NCI-H345 treated with DMSO at 0.1 percent for 48 hours (cell line): ENCODE results near the gene SP7.
"Not testable (repeated sequence)": the region's sequence is repeated elsewhere in the genome, so short reads cannot be mapped to it uniquely, and the experiment has no call there.

Source experiments
- DNase-seq: peaks from one replicate; lab custom pipeline; 2025; ENCODE audit not compliant: unreplicated experiment; lab: John Stamatoyannopoulos, UW

SP7 gene

GRCh38 chr12:53336181-53336681 is at the start of gene SP7:
Gene SP7, minus strand, starts transcription at chr12:53336354. Its CDS starts 708 bp downstream, at chr12:53335646.
- DNase-seq, result no peak

GRCh38 chr12:53383258-53383657 is 47.1 kb upstream of the SP7 start:
- no peak for DNase-seq

DNA sequence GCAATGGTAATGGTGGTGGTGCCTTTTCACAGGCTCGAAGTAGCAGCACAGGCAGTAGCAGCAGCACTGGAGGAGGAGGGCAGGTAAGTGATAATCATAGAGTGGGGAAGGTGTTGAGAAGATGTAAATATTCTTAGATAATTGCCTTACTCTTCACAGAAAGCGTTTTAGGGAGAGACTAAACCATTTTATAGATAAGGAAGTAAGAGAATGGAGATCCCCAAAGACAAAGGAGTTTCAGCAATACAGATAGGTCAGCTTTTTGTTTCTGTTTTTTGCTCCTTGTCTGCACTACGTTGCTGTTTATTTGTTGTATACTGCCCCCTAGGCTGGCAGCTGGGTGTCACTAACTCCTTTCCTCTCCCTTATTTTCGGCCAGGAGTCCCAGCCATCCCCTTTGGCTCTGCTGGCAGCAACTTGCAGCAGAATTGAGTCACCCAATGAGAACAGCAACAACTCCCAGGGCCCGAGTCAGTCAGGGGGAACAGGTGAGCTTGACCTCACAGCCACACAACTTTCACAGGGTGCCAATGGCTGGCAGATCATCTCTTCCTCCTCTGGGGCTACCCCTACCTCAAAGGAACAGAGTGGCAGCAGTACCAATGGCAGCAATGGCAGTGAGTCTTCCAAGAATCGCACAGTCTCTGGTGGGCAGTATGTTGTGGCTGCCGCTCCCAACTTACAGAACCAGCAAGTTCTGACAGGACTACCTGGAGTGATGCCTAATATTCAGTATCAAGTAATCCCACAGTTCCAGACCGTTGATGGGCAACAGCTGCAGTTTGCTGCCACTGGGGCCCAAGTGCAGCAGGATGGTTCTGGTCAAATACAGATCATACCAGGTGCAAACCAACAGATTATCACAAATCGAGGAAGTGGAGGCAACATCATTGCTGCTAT is 45.8 kb upstream of the SP7 start:
- no peak for DNase-seq

DNA sequence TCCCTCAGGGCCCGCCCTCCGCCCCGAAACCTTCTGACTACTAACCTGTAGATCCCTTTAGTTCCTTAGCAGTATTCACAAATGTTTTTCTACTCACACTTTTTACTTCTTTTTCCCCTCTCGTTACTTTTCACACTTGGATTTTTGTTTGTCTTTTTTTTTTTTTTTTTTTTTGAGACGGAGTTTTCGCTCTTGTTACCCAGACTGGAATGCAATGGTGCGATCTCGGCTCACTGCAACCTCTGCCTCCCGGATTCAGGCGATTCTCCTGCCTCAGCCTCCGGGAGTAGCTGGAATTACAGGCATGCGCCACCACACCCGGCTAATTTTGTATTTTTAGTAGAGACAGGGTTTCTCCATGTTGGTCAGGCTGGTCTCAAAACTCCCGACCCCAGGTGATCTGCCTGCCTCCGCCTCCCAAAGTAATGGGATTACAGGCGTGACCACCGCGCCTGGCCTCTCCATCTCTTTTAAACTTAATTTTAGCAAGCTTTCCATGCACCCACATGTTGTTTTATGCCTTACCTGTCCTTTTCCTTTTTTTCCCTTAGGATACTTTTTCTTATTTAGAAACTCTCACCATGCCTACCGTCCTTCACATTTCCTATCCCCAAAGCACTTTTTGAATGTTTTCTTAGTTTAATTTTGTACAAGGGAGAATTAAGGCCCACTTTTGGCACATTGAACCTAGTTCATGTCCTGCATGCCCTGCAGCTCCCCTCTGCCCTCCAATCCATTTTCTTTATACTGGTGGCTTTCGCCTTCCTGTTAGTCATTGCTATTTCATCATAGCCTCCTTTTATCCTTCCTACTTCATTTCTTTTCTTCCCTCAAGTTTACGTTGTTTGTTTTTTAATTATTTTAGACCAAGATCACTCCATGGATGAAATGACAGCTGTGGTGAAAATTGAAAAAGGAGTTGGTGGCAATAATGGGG is 44.9 kb upstream of the SP7 start:
- no peak for DNase-seq

GRCh38 chr12:53380104-53380793 is 44.1 kb upstream of the SP7 start, which contains the start of gene SP1:
Gene SP1, plus strand, starts transcription at chr12:53380176. Its CDS starts 116 bp downstream, at chr12:53380292.
- DNase-seq, result peak; percentile 76

DNA sequence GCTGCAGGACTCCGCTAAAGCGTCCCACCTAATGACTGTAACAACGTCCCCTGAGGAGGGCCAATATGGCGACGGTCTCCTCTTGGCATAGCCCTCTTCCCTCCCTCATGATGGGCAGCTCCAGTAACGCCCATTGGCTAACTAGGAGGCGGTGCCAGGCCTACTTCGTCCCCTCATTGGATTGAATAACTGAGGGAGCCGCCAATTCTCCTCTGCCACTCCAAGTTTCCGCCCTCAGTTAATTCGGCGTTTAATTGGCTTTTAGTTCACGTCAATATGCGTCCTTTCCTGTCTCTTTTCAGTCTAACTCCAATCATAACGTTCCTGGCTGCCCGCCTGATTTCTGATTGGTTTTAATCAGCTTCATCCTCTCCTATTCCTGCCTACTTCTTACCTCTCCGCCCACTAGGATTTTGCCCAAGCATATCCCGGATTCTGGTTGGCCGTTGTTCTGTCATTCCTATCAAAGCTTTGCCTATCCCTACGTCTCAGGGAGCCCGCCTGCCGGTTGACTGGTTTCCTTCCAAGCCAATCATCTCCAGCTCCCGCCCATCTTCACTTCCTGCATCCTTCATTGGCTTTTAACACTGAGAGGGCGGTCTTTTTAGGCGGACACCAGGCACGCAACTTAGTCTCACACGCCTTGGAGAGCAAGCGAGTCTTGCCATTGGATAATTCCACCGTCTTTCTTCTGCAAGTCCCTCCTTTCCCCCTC is 43.4 kb upstream of the SP7 start:
- peak; percentile 100 for DNase-seq

GRCh38 chr12:53378724-53379388 is 42.7 kb upstream of the SP7 start:
- peak; percentile 24 for DNase-seq

- DNase-seq, result no peak
Measured at GRCh38 chr12:53378222-53378621, 42.1 kb upstream of the SP7 start.

DNA sequence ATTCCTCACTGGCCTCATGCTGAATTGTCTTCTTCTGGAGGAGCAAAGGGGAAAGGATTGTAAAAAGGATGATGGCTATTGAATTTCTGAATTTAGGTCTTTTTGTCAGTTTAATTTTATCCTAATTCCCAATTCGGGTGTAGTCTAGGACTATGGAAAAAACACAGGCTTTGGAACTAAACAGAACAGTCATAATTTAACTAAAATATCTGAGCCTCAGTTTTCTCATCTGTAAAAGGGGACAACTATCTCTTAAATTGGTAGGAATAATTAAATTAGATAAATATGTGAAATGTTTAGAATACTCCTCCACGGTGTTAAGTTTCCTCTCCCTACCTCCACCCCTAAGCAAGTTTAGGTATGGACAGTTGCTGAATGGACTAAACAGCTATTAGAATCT is 40.6 kb upstream of the SP7 start:
- DNase-seq, result no peak

DNA sequence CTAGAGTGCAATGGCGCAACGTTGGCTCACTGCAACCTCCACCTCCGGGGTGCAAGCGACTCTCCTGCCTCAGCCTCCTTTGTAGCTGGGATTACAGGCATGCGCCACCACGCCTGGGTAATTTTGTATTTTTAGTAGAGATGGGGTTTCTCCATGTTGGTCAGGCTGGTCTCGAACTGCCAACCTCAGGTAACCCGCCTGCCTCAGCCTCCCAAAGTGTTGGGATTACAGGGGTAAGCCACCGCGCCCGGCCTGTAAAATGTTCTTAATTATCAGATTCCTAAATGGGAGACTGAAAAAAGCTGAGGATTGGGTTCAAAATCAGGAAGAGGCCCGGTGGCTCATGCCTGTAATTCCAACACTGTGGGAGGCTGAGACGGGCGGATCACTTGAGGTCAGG is 38.1 kb upstream of the SP7 start:
- not testable (repeated sequence) for DNase-seq

DNA sequence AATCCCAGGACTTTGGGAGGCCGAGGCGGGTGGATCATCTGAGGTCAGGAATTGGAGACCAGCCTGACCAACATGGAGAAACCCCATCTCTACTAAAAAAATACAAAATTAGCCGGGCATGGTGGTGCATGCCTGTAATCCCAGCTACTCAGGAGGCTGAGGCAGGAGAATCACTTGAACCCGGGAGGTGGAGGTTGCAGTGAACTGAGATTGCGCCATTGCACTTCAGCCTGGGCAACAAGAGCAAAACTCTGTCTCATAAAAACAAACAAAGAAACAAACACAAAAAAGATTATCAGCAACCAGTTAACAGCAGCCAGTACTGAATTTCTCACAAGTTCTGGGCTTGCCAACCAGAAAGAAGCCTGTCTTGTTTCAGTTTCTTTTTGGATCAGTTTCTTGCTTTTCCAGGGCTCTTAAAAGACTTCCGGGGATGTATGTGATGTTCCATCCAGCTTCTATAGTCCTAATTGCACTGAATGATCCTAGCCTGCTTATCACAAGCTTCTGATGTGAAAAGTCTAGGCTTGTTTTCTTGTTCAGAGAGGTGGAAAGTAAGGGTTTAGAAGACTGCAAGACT is 37.5 kb upstream of the SP7 start:
- DNase-seq, result not testable (repeated sequence)

GRCh38 chr12:53365245-53365904 is 29.2 kb upstream of the SP7 start:
- no peak for DNase-seq

GRCh38 chr12:53361638-53362037 is 25.5 kb upstream of the SP7 start:
- DNase-seq, result not testable (repeated sequence)

GRCh38 chr12:53358836-53359419 is 22.8 kb upstream of the SP7 start:
- no peak for DNase-seq

- no peak for DNase-seq
Measured at GRCh38 chr12:53355121-53355520, 19.0 kb upstream of the SP7 start.

GRCh38 chr12:53353257-53353655 is 17.1 kb upstream of the SP7 start:
- no peak for DNase-seq

GRCh38 chr12:53352331-53353256 is 16.4 kb upstream of the SP7 start:
- peak; percentile 77 for DNase-seq
